NB4 (cell line): ENCODE measurements around the gene CDKAL1.

Experiments
- DNase-seq: peaks from one replicate; pipeline ENCODE4 v3.0.0; 2010; ENCODE audit warnings: low read depth
- H3K4me3 ChIP-seq: one replicate; pipeline ENCODE4 v1.5.1; 2011; ENCODE audit warnings: mild to moderate bottlenecking, low read depth, low read length, moderate library complexity
- MYC ChIP-seq: IDR thresholded peaks from 2 replicates; pipeline ENCODE4 v1.6.1; 2011; ENCODE audit warnings: low read depth, low read length
- POLR2A ChIP-seq: IDR thresholded peaks from 2 replicates; pipeline ENCODE4 v1.6.1; 2011; ENCODE audit warnings: mild to moderate bottlenecking; ENCODE audit not compliant: insufficient read length; ENCODE audit errors: extremely low read depth
- TF ChIP-seq, protein P1 (sequence below): IDR thresholded peaks from one replicate; pipeline ENCODE4 v1.5.1; 2012; ENCODE audit warnings: low read depth, low read length
- TF ChIP-seq, protein P2 (sequence below): IDR thresholded peaks from 2 replicates; pipeline ENCODE4 v1.6.1; 2011; ENCODE audit warnings: low read depth, low read length

Gene CDKAL1

DNA sequence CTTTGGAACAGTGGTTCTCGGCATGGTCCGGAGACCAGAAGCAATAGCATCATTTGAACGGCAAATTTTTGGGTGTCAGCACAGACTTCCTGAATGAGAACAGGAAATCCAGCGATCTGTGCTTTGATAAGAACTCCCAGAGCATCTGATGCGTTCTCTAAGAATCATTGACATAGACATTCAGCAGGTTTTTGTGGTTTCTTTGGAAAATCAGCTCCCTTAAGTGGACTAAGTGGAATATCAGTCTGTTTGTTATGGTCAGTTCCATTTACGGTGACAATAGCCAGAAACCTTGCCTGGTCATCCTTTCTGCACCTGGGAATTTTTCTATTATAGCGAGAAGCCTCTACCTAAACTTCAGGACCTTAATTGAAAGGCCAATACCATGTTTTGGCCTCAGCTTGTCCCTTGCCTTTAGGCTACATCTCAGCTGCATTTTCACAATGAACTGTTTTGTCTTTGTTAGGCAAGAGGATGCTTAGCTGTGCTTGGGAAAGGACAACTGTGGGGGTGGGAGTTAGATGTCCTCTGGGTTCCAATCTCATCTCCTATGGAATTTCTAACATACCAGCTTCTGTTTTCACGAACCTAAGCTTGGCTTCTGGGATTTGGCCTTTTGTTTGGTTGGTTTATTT, 299.7 kb downstream of the CDKAL1 start:
- TF ChIP-seq, protein P1, sequence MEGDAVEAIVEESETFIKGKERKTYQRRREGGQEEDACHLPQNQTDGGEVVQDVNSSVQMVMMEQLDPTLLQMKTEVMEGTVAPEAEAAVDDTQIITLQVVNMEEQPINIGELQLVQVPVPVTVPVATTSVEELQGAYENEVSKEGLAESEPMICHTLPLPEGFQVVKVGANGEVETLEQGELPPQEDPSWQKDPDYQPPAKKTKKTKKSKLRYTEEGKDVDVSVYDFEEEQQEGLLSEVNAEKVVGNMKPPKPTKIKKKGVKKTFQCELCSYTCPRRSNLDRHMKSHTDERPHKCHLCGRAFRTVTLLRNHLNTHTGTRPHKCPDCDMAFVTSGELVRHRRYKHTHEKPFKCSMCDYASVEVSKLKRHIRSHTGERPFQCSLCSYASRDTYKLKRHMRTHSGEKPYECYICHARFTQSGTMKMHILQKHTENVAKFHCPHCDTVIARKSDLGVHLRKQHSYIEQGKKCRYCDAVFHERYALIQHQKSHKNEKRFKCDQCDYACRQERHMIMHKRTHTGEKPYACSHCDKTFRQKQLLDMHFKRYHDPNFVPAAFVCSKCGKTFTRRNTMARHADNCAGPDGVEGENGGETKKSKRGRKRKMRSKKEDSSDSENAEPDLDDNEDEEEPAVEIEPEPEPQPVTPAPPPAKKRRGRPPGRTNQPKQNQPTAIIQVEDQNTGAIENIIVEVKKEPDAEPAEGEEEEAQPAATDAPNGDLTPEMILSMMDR, result no peak
- TF ChIP-seq, protein P2, sequence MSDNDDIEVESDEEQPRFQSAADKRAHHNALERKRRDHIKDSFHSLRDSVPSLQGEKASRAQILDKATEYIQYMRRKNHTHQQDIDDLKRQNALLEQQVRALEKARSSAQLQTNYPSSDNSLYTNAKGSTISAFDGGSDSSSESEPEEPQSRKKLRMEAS, result no peak
- TF ChIP-seq POLR2A (no peak), MYC (no peak)
- H3K4me3 ChIP-seq, result no peak overlapping the region
- DNase-seq, result no peak

DNA sequence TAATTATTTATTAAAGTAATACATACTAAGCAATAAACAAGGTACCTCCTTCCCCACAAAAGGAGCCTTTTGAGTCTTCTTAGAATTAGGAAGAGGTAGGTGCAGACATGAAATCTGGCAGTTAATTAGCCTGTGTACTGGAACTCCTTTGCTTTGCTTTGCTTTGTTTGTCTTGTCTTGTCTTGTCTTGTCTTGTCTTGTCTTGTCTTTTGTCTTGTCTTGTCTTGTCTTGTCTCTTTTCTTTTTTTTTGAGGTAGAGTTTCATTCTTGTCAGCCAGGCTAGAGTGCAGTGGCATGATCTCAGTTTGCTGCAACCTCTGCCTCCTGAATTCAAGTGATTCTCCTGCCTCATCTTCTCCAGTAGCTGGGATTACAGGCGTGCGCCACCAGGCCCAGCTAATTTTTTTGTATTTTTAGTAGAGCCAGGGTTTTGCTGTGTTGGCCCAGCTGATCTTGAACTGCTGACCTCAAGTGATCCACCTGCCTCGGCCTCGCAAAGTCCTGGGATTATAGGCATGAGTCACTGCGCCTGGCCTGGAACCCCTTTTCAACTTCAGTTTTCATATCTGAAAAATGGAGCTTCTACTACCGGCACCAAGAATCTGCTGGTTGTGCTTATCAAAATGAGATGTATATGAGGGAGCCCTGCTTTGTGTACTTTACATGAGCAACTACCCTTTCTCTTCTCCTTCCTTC, 301.2 kb downstream of the CDKAL1 start:
- TF ChIP-seq POLR2A (no peak), MYC (no peak)
- TF ChIP-seq, protein P1, result no peak
- TF ChIP-seq, protein P2, result no peak
- no peak overlapping the region for H3K4me3 ChIP-seq
- DNase-seq, result no peak

DNA sequence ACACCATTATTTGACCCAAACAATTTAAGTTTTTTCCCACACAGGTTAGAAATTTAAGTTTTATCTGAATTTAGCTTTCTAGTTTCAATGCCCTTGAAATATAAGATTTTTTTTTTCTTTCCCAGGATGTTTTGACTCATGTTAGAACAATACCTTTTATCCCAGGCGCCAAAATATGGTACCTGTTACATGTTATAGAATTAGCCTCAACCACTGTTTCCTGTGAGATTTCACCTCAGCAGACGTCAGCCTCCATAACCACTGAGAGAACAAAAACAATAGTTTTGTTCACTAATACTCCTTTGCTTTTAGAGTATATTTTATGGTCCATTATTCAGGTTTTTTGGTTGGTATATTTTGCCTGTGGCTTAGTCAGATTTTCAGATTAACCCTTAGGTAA, 302.9 kb downstream of the CDKAL1 start:
- no peak for DNase-seq
- TF ChIP-seq, protein P1, result no peak
- TF ChIP-seq, protein P2, result no peak
- TF ChIP-seq POLR2A, result no peak
- no peak for TF ChIP-seq MYC
- H3K4me3 ChIP-seq, result no peak overlapping the region

DNA sequence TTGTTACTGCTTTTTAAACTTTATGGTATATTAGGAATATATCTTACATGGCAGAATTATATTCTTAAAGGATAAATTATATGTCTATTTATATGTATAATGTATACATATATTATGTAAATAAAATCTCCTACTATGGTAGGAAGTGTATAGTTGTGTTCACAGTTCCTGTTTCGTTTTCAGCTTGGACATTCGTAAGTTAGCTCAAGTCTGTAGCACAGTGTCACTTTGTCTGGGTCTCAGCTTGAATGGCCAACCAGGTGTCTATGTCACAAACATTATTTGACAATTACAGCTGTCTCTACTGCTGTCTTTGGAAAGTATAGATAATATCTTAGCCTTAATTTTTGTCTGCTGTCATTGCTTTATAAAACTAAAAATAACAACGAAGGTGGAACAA, 303.9 kb downstream of the CDKAL1 start:
- no peak for DNase-seq
- no peak for TF ChIP-seq MYC
- no peak for TF ChIP-seq POLR2A
- TF ChIP-seq, protein P1, result no peak
- TF ChIP-seq, protein P2, result no peak
- no peak overlapping the region for H3K4me3 ChIP-seq

DNA sequence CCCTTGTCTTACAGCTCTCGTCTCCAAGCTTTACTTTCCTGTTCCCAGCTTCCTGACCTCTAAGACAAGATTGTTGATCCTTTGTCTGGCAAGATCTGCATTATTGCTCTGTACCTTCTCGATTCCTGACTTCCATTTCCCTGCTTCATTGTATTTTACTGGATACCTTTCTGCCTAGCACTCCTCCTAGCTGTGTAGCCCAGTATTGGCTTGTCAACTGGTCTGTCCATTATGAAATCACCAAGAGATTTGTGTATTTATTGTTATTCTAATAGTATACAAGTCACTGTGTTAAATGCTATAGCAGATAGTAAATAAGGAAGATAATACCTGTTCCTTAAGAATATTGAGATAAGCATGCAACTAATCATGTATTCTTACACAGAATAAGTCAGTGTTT, 305.4 kb downstream of the CDKAL1 start:
- no peak overlapping the region for H3K4me3 ChIP-seq
- no peak for DNase-seq
- TF ChIP-seq, protein P1, result no peak
- TF ChIP-seq, protein P2, result no peak
- no peak for TF ChIP-seq MYC
- TF ChIP-seq POLR2A, result no peak
